HFFc6 (cell line): ENCODE measurements around the gene LMAN2L. TPM values are rescaled to one million over a fixed set of nuclear protein-coding genes. Genes with fewer than 3 reads are reported as not detected.
"Not testable (repeated sequence)": the region's sequence is repeated elsewhere in the genome, so short reads cannot be mapped to it uniquely, and the experiment has no call there.

Source experiments
- DNase-seq: peaks from one replicate; pipeline ENCODE4 v3.0.0-alpha.2; 2018
- H3K27ac Mint-ChIP-seq: 2 replicates; pipeline ENCODE4 v1.8.0; 2020; ENCODE audit warnings: mild to moderate bottlenecking, mixed read lengths
- H3K27me3 Mint-ChIP-seq: 2 replicates; pipeline ENCODE4 v1.8.0; 2021; ENCODE audit warnings: mild to moderate bottlenecking, moderate library complexity, mixed read lengths; ENCODE audit not compliant: insufficient read depth
- H3K36me3 Mint-ChIP-seq: 2 replicates; pipeline ENCODE4 v1.8.0; 2021; ENCODE audit warnings: low read depth, mixed read lengths
- H3K4me1 Mint-ChIP-seq: 2 replicates; pipeline ENCODE4 v1.8.0; 2020; ENCODE audit warnings: low read depth, mixed read lengths
- H3K4me3 Mint-ChIP-seq: 2 replicates; pipeline ENCODE4 v1.8.0; 2020; ENCODE audit warnings: mild to moderate bottlenecking, moderate library complexity, mixed read lengths
- H3K9me3 Mint-ChIP-seq: 2 replicates; pipeline ENCODE4 v1.8.0; 2020; ENCODE audit warnings: mild to moderate bottlenecking, mixed read lengths
- total RNA-seq, 6 experiments: library from RNA; stranded (reverse); fragmentation: NEBNext Ultra II Directional; extraction: Animal tissue kit (Norgen Biotek cat#: 25700); gene quantifications; 2 replicates in 1 of 6; 3 replicates in 5 of 6; pipeline ENCODE4 v1.2.3, GENCODE V29; 2021
- TF ChIP-seq, protein P1 (sequence below): fragments of 200-600 bp; sonication (generic); IDR thresholded peaks from 2 replicates; pipeline ENCODE4 v1.5.0; 2021; ENCODE audit warnings: antibody characterized with exemption, mild to moderate bottlenecking

Gene LMAN2L
- total RNA-seq, 6 experiments from 2014 or later = 24.3 to 27.7 (median 26.4) TPM

GRCh38 chr2:96680561-96681141 lies 59.2 kb downstream of the LMAN2L start:
- peaks cover 16% of the 10 kb centered on the region for H3K27me3 Mint-ChIP-seq
- no peaks in the 10 kb centered on the region for H3K9me3 Mint-ChIP-seq
- H3K27ac Mint-ChIP-seq = no peak overlapping the region
- H3K4me3 Mint-ChIP-seq = no peak overlapping the region
- H3K36me3 Mint-ChIP-seq = no peaks in the 10 kb centered on the region
- TF ChIP-seq, protein P1, sequence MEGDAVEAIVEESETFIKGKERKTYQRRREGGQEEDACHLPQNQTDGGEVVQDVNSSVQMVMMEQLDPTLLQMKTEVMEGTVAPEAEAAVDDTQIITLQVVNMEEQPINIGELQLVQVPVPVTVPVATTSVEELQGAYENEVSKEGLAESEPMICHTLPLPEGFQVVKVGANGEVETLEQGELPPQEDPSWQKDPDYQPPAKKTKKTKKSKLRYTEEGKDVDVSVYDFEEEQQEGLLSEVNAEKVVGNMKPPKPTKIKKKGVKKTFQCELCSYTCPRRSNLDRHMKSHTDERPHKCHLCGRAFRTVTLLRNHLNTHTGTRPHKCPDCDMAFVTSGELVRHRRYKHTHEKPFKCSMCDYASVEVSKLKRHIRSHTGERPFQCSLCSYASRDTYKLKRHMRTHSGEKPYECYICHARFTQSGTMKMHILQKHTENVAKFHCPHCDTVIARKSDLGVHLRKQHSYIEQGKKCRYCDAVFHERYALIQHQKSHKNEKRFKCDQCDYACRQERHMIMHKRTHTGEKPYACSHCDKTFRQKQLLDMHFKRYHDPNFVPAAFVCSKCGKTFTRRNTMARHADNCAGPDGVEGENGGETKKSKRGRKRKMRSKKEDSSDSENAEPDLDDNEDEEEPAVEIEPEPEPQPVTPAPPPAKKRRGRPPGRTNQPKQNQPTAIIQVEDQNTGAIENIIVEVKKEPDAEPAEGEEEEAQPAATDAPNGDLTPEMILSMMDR = no peak
- peaks cover 5% of the 10 kb centered on the region; the same call in 1 of the 2 replicates for H3K4me1 Mint-ChIP-seq
- no peak for DNase-seq

GRCh38 chr2:96679848-96680247 lies 60.0 kb downstream of the LMAN2L start:
- H3K27me3 Mint-ChIP-seq = peaks cover 16% of the 10 kb centered on the region
- no peak for DNase-seq
- H3K4me3 Mint-ChIP-seq = no peak overlapping the region
- TF ChIP-seq, protein P1 = no peak
- H3K4me1 Mint-ChIP-seq = peaks cover 5% of the 10 kb centered on the region; the same call in 1 of the 2 replicates
- no peaks in the 10 kb centered on the region for H3K36me3 Mint-ChIP-seq
- no peaks in the 10 kb centered on the region for H3K9me3 Mint-ChIP-seq
- H3K27ac Mint-ChIP-seq = no peak overlapping the region

DNA sequence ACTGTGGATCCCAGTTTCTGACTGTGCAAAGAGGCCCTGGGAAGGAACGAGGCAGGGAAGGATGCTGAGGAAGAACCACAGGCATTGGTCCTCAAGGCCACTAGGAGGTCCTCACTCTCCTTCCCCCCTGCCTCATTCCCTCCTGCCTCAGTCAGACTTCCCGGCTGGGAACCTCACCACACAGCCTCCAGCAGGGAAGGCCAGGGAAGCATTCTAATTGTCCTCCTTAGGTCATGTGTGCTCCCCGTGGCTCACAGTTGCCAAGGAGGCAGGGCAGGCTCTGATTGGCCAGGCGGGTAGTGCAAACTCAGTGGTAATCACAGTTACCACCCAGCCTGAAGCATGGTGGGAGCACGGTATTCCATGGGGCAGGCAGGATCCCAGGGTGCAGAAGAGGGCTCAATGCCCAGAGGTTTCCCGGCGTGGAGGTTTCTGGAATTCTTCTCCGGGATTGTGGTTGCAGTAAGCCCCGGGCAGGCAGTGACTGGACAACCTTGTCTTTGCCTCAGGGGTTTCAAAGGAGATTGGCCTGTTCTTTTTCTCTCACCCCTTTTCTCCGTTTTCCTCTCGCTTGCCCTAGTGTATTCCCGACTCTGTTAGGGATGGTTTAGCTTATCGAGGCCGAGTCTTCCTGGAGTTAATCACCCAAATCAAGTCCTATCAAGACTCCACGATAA lies 70.2 kb downstream of the LMAN2L start:
- no peak overlapping the region for H3K27ac Mint-ChIP-seq
- H3K4me1 Mint-ChIP-seq = peaks cover 17% of the 10 kb centered on the region
- TF ChIP-seq, protein P1 = no peak
- peaks cover 3% of the 10 kb centered on the region; the same call in 1 of the 2 replicates for H3K36me3 Mint-ChIP-seq
- H3K27me3 Mint-ChIP-seq = peaks cover 12% of the 10 kb centered on the region
- peaks cover 4% of the 10 kb centered on the region for H3K9me3 Mint-ChIP-seq
- DNase-seq = no peak
- no peak overlapping the region for H3K4me3 Mint-ChIP-seq

GRCh38 chr2:96668771-96669170 lies 71.1 kb downstream of the LMAN2L start:
- no peak for DNase-seq
- Mint-ChIP-seq H3K27ac (no peak overlapping the region), H3K27me3 (peaks cover 9% of the 10 kb centered on the region), H3K9me3 (peaks cover 9% of the 10 kb centered on the region), H3K4me1 (peaks cover 21% of the 10 kb centered on the region), H3K36me3 (peaks cover 7% of the 10 kb centered on the region; the same call in 1 of the 2 replicates), H3K4me3 (no peak overlapping the region)
- TF ChIP-seq, protein P1 = no peak

- H3K27ac Mint-ChIP-seq = peak overlapping the region; percentile 96
- H3K4me3 Mint-ChIP-seq = peak overlapping the region; percentile 49
- DNase-seq, H3K27me3 Mint-ChIP-seq, H3K36me3 Mint-ChIP-seq: not testable (repeated sequence)
- H3K4me1 Mint-ChIP-seq = peaks cover 21% of the 10 kb centered on the region
- peaks cover 12% of the 10 kb centered on the region for H3K9me3 Mint-ChIP-seq
Measured at GRCh38 chr2:96665717-96666116, 74.1 kb downstream of the LMAN2L start.

GRCh38 chr2:96665083-96665569 lies 74.7 kb downstream of the LMAN2L start:
- Mint-ChIP-seq H3K4me3 (peak overlapping the region; percentile 49), H3K36me3 (peaks cover 7% of the 10 kb centered on the region; the same call in 1 of the 2 replicates), H3K27ac (peak overlapping the region; percentile 96), H3K9me3 (peaks cover 12% of the 10 kb centered on the region), H3K4me1 (peaks cover 21% of the 10 kb centered on the region), H3K27me3 (no peaks in the 10 kb centered on the region; the same call in 1 of the 2 replicates)
- TF ChIP-seq, protein P1 = no peak
- DNase-seq = peak; percentile 98
